Left cardiac atrium (tissue), 4 donors: ENCODE data around the gene KRTAP5-4. TPM values are rescaled to one million over a fixed set of nuclear protein-coding genes. Genes with fewer than 3 reads are reported as not detected.

Source experiments
- ATAC-seq, 2 donors: fragments of 200-7000 bp; cut with Tn5 transposase; one replicate each; pipeline ENCODE4 v1.9.1; 2020; ENCODE audit warnings: mild to moderate bottlenecking in 2 of 2, moderate library complexity in 2 of 2
- DNase-seq: peaks from one replicate; pipeline ENCODE4 v3.0.0-alpha.2; 2020
- intact Hi-C, 2 donors: fragments of 100-400 bp; cut with DNase I; formaldehyde crosslinking; loops; one replicate each; pipeline versions ENCODE4 v1.14.1 to v1.15.1; 2022 to 2023
- total RNA-seq, 2 donors: library from RNA; stranded (reverse); fragmentation: NEBNext Ultra II Directional; extraction: Animal tissue kit (Norgen Biotek cat#: 25700); gene quantifications; one replicate each; pipeline ENCODE4 v1.2.1, GENCODE V29; 2021
- donor health status: DM: no; HTN: yes; CAD: no.
- donor health status: DM: no; HTN: yes; CAD: no; lungs with severe emphysema.
- donor health status: DM: yes; HTN: yes; CAD: no.
- donor health status: Dilated cardiomyopathy.

KRTAP5-4 gene
- total RNA-seq, 2 donors from 2014 or later: not detected

GRCh38 chr11:1642288-1643145 is 20.6 kb upstream of the KRTAP5-4 start:
- ATAC-seq: no peak
- intact Hi-C loops: no loop called here
- DNase-seq: no peak

GRCh38 chr11:1641096-1641495 is 19.2 kb upstream of the KRTAP5-4 start:
- ATAC-seq (no peak), DNase-seq (no peak)
- intact Hi-C loops: no loop called here

- ATAC-seq (peak; percentile 47 to 50), DNase-seq (no peak)
- intact Hi-C loops: no loop called here
Measured at GRCh38 chr11:1640076-1640946, 18.4 kb upstream of the KRTAP5-4 start.

- intact Hi-C loops: no loop called here
- ATAC-seq: no peak
- DNase-seq: no peak
Measured at GRCh38 chr11:1639666-1640065, 17.7 kb upstream of the KRTAP5-4 start.

- intact Hi-C loops: no loop called here
- ATAC-seq: peak in 1 of 2 donors; percentile 47
- DNase-seq: no peak
Measured at GRCh38 chr11:1639102-1639620, 17.2 kb upstream of the KRTAP5-4 start.

- no peak for ATAC-seq
- intact Hi-C loops: no loop called here
Measured at GRCh38 chr11:1638344-1638743, 16.4 kb upstream of the KRTAP5-4 start.

GRCh38 chr11:1637628-1638027 is 15.7 kb upstream of the KRTAP5-4 start:
- intact Hi-C loops: no loop called here
- DNase-seq (no peak), ATAC-seq (no peak)

More at GRCh38 chr11:1638344-1638743, 16.4 kb upstream of the KRTAP5-4 start:
- no peak for DNase-seq

GRCh38 chr11:1636291-1636950 is 14.5 kb upstream of the KRTAP5-4 start:
- no peak for ATAC-seq
- DNase-seq: no peak
- intact Hi-C loops: no loop called here

GRCh38 chr11:1633864-1634263 is 11.9 kb upstream of the KRTAP5-4 start:
- DNase-seq (no peak), ATAC-seq (no peak)
- intact Hi-C loops: no loop called here

GRCh38 chr11:1632053-1632714 is 10.2 kb upstream of the KRTAP5-4 start:
- intact Hi-C loops: no loop called here
- ATAC-seq (no peak), DNase-seq (no peak)

GRCh38 chr11:1631066-1631568 is 9.2 kb upstream of the KRTAP5-4 start:
- intact Hi-C loops: no loop called here
- ATAC-seq: no peak
- DNase-seq: no peak

GRCh38 chr11:1630271-1630670 is 8.3 kb upstream of the KRTAP5-4 start:
- ATAC-seq (no peak), DNase-seq (no peak)
- intact Hi-C loops: no loop called here

GRCh38 chr11:1629326-1630185 is 7.6 kb upstream of the KRTAP5-4 start, which contains the start of gene KRTAP5-5:
TSS of gene KRTAP5-5 (plus strand) at chr11:1629775. CDS start at chr11:1629841, 66 bp downstream.
- ATAC-seq: no peak
- no peak for DNase-seq
- intact Hi-C loops: loop anchor here in 1 of 2 donors (5.0 kb wide), 1 partner anchor 82 kb away; no protein-coding TSS in a partner anchor

GRCh38 chr11:1628506-1629325 is 6.8 kb upstream of the KRTAP5-4 start:
- peak; percentile 58 for DNase-seq
- peak; percentile 67 to 90 for ATAC-seq
- intact Hi-C loops: loop anchor here in 1 of 2 donors (5.0 kb wide), 1 partner anchor 81 kb away; no protein-coding TSS in a partner anchor

- intact Hi-C loops: loop anchor here in 1 of 2 donors (5.0 kb wide), 1 partner anchor 78 kb away; no protein-coding TSS in a partner anchor
- DNase-seq (no peak), ATAC-seq (no peak)
Measured at GRCh38 chr11:1625541-1625940, 3.6 kb upstream of the KRTAP5-4 start.

GRCh38 chr11:1624621-1625020 is 2.7 kb upstream of the KRTAP5-4 start:
- intact Hi-C loops: loop anchor here in 1 of 2 donors (5.0 kb wide), 1 partner anchor 77 kb away; no protein-coding TSS in a partner anchor
- ATAC-seq: no peak
- no peak for DNase-seq
